Measurements from ENCODE around the gene PARD3B.

- TF ChIP-seq POLR2AphosphoS5 (IDR thresholded peaks at IDR 0.05; ENCODE audit: insufficient read depth in 1 of 2, low read depth in 1 of 2) (no peak), CTCF (IDR thresholded peaks at IDR 0.05) (no peak), POLR2A (IDR thresholded peaks at IDR 0.05) (no peak)
Observed at GRCh38 chr2:204680576-204680975, 135.3 kb downstream of the PARD3B start.
